ENCODE results near the gene DYNLT2.
"Not testable (repeated sequence)": the region's sequence is repeated elsewhere in the genome, so short reads cannot be mapped to it uniquely, and the experiment has no call there.

Gene DYNLT2

DNA sequence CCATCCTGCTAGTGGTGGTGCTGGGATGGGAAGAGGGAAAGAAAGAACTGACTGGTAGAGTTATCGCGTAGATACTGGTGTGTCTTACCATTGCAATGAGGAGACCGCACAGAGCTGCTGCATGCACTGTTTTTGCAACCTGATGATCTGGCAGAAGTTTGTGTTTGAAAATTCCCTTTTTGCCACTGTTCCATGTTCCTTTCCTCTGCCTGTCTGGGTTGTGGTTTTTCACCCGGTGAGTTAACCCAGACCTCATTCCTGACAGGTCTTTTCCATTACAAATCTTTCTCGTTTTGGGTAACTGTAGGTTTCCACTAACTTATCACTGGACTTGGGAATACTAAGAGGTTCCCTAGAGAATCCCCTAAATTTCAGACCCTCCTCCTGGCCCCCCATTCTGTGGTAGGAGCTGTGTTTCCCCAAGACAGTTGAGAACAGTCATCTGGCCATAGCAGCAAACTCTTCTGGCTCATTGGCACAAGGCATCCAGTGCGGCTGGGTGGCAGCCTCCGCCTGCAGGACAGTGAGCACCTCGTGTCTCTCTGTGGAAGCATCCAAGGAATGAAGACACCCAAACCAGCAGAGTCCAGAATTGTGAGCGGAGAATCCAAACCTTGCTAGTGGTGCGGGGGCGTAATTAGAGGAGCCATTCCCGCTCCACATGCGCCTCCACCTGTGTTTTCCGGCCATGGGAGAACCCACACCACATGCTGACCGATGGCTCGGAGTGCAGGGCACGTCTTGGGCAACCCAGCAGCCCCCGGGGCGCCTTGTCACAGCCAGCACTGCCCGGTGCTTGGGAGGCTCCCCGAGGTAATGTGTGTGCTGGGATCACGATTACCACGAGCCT lies 32.8 kb upstream of the DYNLT2 start:
- DNase-seq (ENCODE audit: low read depth) = no peak

DNA sequence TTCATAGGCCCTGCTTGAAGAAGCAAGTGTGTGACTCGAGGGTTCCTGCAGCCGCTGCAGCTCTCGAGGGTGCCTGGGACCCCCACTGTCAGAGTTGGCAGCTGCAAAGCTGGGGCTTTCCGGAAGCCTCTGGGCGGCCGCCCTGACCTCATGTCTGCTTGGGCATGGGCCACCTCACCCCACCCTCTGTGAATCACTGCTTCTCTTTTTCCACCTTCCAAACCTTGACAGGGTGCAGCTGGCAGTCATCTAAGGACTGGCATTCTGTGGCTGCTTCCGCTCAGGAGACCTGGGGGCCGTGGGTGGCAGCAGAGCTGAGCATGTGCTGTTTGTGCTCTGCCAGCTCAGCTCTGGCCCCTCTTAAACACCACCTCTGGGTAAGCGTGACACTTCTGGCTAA lies 32.0 kb upstream of the DYNLT2 start:
- DNase-seq (ENCODE audit: low read depth) = no peak

DNA sequence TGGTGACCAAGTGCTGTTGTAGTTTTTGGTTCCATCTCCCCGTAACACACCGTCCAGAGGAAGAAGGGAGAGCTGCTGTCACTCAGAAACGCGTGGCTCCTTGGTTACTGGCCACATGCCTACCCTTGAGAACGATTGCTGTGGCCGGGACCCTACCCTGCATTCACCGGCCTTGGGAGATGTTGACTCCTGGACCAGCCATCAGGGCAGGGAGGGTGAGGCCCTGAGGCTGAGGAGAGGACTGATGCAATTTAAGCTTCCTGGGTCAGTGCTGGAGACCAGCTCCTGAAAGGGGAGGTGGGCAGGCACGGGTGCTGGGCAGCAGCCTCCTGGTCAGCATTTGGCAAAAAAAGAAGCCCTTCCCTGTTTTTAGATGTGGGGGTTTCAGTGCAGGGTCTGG lies 31.6 kb upstream of the DYNLT2 start:
- no peak for DNase-seq (ENCODE audit: low read depth)

DNA sequence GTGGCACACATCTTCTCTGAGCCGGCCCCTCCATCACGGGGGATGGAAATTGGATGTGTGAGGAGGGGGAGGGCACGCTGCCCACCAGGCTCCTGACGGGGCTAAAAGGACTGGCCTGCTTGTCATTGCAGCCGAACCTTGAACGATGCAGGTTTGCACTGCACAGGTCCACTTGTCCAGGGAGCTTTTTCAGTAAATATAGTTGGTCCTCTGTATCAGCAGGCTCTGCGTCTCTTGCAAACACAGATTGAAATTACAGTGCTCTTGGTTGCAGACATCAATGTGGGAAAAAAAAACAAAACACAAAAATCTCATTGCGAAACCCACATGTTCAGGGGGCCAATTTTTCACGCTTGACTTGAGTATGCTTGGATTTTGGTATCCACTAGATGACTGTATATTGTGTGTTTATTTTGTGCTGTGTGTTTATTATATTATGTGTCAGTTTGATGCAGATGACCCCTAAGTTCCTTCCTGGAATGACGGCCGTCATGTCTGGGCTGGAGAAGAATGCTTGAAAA lies 29.3 kb upstream of the DYNLT2 start:
- no peak for DNase-seq (ENCODE audit: low read depth)

DNA sequence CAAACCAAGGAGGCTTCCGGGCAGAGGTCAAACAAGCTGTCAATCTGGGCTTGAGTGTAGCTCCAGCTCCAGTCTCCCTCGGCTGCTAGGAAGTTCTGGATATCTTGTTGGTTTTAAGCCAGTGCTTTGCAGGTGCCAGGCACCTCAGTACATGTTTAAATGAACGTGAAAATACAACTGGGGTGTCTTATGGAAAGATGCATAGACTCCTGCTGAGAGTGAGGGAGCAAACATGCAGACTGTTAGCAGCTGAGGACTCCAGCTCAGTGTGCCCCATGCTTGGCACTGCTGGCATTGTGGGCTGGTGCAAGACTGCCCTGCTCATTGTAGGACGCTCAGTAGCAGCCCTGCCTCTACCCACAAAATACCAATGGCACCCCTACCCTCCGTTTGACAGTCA lies 28.5 kb upstream of the DYNLT2 start:
- no peak for DNase-seq (ENCODE audit: low read depth)

DNA sequence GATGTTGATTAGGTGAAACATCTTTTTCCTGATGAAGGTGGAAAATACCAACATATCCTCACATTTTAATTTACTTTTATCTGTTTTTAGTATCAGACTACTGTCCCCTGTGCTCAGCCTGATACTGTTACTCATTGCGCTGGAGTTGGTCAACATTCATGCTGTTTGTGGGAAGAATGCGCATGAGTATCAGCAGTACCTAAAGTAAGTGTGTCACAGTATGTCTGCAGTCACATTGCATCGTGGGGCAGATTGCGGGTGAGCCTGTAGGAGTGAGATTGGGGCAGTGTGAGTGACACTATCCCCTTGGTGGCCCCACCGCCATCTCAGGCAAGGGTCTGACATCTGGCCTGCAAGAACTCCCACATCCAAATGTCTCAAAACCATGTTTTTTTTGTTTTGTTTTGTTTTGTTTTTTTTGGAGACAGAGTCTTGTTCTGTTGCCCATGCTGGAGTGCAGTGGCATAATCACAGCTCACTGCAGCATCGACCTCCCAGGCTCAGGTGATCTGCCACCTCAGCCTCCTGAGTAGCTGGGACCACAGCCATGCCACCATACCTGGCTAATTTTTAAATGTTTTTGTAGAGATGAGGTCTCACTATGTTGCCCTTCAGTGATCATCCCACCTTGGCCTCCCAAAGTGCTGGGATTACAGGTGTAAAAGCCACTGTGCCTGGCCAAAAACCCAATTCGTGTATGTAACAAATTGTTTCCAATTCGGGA lies 27.9 kb upstream of the DYNLT2 start:
- no peak for DNase-seq (ENCODE audit: low read depth)

DNA sequence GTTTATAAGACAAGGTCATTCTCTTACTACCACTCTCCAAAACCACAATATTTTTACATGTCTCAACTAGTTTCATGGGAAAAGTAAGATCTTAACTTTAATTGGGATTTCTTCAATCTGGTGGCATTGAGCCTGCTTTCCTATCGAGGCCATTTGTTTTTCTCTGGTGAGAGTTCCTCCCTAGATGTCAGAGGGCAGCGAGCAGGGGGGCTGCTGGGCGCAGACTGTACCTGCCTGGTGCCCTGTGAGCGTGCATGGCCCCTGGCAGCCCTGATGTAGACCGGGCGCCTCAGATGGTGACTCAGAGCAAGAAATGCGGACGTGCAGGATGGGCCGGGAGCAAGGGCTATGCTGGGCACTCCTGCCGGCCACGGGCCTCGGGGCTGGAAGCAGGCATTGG lies 27.3 kb upstream of the DYNLT2 start:
- no peak for DNase-seq (ENCODE audit: low read depth)

DNA sequence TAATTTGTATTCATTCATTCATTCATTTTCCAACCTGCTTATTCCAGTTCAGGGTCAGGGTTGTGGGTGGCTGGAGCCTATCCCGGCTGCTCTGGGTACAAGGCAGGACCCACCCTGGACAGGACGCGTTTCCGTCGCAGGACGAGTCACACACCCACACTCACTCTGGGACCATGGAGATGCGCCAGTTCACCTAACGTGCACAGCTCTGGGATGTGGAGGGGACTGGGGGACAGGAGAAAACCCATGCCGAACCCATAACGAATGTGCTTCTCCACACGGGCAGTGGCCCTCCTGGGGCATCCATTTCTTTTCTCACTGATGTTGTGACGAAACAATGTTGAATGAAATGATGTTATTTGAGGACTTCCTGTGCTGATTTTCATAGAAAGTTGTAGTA lies 26.5 kb upstream of the DYNLT2 start:
- no peak for DNase-seq (ENCODE audit: low read depth)

DNA sequence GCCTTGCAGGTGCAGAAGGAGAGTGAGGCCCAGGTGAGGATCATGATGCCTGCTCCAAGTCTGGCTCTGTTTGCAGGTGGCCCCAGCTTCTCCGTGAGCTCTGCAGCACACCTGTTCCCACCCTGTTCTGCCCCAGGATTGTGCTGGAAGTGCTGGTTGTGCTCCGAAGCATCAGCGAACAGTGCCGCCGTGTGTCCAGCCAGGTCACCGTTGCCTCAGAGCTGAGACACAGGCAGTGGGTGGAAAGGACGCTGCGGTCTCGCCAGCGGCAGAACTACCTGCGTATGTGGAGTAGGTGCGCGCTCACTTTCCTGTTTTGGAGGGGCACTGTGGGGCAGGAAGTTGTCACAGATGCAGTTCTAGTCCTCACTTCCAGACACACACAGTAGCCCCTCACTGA lies 25.0 kb upstream of the DYNLT2 start:
- no peak for DNase-seq (ENCODE audit: low read depth)

DNA sequence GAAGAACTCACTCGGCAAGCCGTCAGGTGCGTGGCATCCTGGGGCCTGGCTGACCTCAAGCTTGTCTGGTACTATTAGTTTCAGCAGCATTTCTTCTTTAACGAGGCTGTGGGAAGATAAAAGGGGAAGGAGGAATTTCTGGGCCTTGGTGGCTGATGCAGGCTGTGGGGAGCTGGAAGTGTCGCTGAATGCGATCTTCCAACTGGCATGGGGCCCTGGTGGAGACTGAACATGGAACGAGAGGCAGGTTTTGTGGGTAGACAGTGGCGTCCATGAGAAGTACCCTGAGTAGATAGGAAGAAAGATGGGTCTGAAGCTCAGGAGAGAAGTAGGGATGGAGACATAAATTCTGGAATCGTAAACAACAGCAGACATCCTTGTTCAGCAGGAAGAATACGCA lies 23.9 kb upstream of the DYNLT2 start:
- DNase-seq (ENCODE audit: low read depth) = no peak

DNA sequence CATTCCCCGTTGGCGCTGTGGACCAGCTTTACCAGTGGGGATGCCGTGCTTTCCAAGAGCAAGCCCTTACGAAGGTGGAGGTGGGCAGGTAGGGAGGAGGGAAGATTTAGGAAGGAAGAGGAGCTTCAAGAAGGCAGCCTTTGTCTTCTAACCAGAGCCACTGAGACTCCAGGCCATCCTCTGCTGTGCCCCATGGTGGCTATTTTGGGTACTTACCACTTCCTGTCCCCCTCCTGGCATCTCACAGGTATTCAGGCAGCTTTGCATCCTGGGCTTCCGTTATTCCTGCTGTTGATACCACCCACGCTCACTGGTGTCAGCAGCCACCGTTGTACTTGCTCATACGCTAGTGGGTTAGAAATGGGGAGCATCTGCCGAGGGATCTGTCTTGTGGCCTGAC lies 23.0 kb upstream of the DYNLT2 start:
- DNase-seq (ENCODE audit: low read depth) = no peak

DNA sequence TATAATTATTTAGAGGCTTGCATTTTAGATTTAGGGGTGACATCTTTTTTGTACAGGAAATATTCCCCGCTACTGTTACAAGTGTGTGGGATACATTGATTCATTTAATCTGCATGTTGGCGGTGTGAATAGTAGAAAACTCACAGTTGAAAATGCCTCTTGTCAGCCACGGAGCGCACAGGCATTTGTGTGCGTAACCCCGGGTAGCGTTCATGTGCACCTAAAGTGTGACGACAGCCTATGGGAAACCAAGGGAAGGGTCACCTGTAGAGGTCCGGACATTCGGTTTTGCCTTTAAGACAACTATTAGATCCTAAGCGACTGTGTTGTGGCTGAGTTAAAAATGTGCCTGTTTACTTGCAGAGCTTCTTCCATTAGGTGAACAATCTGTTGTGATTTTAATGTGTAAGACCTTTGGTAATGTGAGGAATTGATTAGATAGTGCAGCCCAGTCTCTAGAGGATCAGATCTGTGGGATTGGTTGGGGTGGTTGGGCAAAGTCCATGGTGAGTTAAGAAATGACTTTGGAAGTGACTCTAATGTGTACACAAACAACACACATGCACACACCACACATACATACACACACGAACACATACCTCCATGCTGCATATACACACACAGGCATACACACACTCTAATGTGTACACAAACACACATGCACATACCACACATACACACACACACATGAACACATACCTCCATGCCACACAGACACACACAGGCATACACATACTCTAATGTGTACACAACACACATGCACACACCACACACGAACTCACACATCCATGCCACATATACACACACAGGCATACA lies 15.8 kb upstream of the DYNLT2 start:
- no peak for DNase-seq (ENCODE audit: low read depth)

DNA sequence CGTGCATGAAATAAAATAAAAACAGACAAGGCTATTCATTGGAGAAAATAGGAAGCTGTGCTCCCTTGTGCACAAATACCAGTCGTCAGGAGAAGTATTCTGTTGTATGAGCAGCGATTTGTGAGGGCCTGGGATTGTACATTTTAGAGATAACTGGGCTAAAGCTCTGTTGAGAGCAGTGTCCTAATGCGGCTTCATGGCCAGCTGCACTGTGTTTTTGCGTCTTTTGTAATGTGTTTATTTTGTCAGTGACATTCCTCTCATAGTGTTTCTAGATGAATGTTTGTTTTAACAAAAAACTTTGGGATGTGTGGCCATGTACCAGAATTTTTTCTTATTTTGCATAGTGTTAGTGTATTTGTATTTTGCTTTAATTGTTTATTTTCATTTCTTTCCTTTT lies 14.9 kb upstream of the DYNLT2 start:
- no peak for DNase-seq (ENCODE audit: low read depth)

DNA sequence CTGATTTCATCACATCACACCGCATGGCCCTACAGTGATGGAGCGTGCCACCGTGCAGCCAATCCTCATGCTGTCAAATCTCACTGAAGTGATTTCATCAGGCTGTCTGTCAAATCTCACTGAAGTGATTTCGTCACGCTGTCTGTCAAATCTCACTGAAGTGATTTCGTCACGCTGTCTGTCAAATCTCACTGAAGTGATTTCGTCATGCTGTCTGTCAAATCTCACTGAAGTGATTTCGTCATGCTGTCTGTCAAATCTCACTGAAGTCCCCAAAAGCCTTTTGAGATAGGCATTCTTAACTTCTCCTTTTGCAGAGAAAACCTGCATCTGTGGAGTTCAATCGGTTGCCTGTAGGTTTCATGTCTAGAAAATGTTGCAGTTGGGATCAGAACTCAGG lies 14.4 kb upstream of the DYNLT2 start:
- DNase-seq (ENCODE audit: low read depth) = not testable (repeated sequence)

DNA sequence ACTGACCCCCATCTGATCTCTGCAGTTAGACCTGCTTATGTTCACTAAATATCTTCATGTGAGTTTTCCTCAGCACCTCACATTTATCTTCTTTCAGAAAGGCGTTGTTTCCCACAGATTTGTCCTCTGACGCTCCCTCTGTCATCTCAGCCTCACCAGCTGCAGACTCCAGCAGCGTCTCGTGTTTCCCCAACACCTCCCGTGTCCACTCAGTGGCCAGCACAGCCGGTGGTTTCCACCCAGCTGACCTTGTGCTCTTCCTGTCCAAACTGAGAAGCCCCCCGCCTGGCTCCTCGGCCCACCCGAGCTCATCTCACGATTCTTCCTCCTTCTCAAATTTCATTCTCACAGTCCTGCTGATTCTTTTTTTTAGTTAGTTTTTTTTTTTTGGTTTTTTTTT lies 12.5 kb upstream of the DYNLT2 start:
- no peak for DNase-seq (ENCODE audit: low read depth)

DNA sequence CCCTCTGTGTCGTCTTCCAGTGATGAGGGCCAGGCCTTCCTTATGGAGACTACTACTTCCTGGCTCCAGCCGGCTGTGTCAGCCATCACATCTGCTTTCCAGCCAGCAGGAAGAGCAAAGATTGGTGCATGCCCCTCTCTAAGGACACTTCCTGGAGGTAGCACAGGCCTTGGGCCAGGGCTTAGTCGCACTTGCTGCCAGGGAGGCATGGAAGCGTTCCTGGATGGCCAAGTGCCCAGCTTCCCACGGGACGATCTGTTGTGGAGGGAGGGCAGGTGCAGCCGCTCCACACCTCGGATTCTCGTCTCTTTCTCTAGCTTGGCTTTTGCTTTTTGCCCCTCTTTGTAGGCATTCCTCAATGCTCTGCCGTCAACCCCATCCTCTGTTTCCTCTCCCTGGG lies 11.9 kb upstream of the DYNLT2 start:
- DNase-seq (ENCODE audit: low read depth) = no peak

DNA sequence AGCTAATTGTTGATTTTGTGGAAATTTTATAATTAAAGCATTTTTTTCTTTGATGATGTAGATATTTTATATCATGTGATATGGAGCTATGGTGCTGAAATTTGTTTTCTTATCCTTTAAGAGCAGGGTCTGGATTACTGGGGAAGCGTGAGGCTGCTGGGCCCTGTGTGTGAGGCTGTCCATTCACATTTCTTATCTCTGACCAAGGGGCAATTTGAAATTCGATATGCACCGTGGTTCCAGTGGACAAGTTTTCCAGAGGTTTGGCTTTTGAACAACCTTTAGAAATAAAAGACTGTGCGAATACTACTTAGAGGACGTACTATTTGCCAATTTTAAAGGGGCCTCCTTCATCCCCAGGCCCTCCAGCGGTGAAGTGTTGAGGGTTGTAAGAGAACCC lies 3.8 kb upstream of the DYNLT2 start:
- no peak for DNase-seq (ENCODE audit: low read depth)

DNA sequence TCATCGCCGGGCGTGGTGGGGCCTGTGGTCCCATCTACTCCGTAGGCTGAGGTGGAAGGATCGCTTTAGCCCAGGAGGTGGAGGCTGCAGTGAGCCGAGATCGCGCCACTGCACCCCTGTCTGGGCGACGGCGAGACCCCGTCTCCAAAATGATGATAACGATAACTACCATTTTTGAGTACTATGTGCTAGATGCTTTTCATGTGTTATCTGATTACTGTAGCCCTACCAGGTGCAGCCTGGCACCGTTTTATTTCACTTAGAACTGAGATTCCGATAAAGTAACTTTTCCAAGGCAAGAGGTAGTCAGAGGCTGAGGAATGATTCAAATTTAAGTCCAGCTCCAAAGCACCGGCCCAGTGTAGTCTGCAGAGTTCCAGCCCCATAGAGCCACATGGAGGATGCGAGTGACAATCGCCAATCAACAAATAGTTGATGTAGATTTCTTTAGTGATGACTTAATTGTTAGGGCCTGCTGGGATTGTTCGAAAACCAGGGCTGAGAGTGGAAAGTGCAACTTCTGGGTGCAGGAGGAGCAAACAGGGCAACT lies 777 bp upstream of the DYNLT2 start:
- no peak for DNase-seq (ENCODE audit: low read depth)

DNA sequence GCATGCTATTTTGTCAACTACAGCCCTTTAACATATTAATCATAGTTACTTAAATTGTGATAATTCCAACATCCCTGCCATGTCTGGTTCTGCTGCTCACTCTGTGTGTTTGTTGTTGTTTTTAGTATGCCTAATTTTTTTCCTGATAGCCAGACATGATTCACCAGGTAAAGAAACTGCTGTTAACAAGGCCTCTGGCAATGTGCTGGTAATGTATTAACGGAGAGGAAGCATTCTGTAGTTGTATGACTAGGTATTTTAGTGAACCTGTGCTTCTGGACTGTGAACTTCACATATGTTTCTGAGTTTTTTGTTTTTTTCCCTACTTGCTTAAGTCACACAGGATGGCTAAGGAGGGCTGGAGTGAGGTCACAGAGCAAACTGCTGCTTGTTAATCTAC lies 4.8 kb downstream of the DYNLT2 start:
- DNase-seq (ENCODE audit: low read depth) = no peak

DNA sequence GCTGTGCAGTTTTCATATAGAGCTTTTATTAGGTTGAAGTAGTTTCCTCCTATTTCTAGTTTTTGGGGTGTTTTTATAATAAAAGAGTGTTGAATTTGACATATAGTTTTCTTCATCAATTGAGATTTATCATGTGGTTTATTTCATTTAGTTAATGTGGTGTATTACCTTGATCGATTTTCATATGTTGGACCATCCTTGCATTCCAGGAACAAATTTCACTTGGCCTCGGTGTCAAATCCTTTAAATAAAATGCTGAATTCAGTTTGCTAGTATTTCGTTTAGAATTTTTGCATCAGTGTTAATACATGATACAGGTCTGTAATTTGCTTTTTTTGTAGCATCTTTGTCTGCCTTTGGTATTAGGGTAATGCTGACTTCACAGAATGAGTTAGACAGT lies 6.0 kb downstream of the DYNLT2 start:
- no peak for DNase-seq (ENCODE audit: low read depth)

DNA sequence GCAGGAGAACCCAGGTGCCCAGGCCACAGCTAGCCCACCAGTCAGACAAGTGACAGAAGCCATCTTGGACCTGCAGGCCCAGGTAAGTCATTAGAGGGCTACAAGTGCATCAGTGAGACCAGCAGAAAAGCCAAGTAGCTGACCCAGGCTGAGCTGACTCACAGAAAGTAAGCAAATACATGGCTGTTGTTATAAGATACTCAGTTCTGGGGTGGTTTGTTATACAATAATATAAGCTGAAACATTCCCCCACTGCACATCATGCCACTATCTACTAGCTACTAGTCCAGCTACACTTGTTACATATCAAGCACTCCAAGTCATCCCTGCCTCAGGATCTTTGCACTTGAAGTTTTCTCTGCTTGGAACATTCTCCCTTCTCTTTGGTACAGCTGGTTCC lies 10.0 kb downstream of the DYNLT2 start:
- DNase-seq (ENCODE audit: low read depth) = no peak

DNA sequence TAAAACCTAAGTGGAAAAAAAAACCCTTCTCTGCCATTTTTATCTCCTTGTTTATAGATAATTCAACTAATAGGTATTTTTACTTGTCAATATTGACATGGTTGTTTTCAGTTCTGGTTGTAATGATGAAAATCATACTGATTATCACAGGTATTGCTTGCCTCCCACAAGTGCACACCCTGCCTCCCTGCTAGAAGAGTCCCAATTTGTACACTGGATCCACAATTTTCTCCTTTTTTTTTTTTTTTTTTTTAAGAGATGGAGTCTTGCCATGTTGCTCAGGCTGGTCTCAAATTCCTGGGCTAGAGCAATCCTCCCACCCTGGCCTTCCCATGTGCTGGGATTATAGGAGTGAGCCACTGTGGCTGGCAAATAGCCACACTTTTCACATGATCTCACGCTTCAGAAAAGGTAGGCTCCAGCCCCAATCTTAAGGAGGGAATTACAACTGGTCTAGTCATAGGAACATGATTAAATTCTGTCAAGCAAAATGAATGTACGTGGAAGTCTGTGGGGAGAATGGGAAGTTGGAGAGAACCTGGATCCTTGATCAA lies 12.3 kb downstream of the DYNLT2 start:
- no peak for DNase-seq (ENCODE audit: low read depth)

All from stimulated activated CD8-positive, alpha-beta memory T cell treated with anti-CD3 and anti-CD28 coated beads, Interleukin-15, amount 100 ng/mL, for 24 hours (primary cell).